Rectal smooth muscle tissue (tissue), 1 donor: ENCODE results near the gene TACC3.

ENCODE experiments used
- H3K27ac ChIP-seq: one replicate; pipeline ENCODE4 v1.7.0; 2013; ENCODE audit warnings: low read depth, low read length, inconsistent platforms
- H3K27me3 ChIP-seq: one replicate; pipeline ENCODE4 v1.7.0; 2013; ENCODE audit warnings: low read length; ENCODE audit not compliant: control insufficient read depth, insufficient read depth
- H3K36me3 ChIP-seq: one replicate; pipeline ENCODE4 v1.7.0; 2013; ENCODE audit warnings: low read length; ENCODE audit not compliant: control insufficient read depth, insufficient read depth
- H3K4me1 ChIP-seq: one replicate; pipeline ENCODE4 v1.7.0; 2013; ENCODE audit warnings: low read length; ENCODE audit not compliant: control insufficient read depth, insufficient read depth
- H3K4me3 ChIP-seq: one replicate; pipeline ENCODE4 v1.7.0; 2013; ENCODE audit warnings: low read length
- H3K9ac ChIP-seq: one replicate; pipeline ENCODE4 v1.7.0; 2013; ENCODE audit warnings: low read length

TACC3 gene

DNA sequence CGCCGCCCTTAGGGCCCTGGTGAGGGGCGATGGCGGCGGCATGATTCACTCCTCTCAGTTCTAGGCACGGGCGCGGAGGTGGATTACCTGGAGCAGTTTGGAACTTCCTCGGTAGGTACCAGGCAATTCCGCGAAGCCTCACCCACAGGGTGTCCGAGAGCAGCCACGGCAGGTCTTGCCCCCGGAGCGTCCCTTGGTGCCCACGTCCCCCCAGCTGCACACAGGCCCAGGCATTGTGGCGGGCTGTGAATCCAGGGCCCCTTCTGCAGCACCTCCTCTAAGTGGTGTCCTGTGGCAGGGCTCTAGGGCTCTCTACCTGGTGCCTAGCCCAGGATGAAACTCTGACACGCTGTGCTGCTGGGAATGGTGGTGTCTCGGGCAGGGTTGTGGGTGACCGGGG is 13.9 kb downstream of the TACC3 start:
- no peak overlapping the region for H3K27ac ChIP-seq
- no peaks in the 10 kb centered on the region for H3K27me3 ChIP-seq
- no peak overlapping the region for H3K9ac ChIP-seq
- H3K4me1 ChIP-seq: no peaks in the 10 kb centered on the region
- no peak overlapping the region for H3K4me3 ChIP-seq
- peaks cover 21% of the 10 kb centered on the region for H3K36me3 ChIP-seq

DNA sequence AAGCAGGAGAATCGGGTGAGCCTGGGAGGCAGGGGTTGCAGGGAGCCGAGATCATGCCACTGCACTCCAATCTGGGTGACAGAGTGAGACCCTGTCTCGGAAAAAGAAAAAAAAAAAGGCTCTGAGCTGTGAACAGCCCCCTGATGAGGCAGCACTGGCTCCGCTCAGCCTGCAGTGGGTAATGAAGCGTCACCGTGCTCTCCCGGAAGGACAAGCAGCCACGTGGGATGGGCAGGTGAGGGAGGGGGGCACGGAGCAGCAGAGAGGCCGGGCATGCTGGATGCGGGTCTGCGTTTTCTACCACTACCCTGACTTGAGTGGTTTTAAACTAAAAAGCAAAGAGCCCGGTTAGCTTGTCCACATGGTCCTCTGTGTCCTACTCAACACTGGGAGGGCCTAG is 15.5 kb downstream of the TACC3 start:
- Histone ChIP-seq H3K27ac (no peak overlapping the region), H3K9ac (no peak overlapping the region), H3K4me1 (no peaks in the 10 kb centered on the region), H3K36me3 (peaks cover 27% of the 10 kb centered on the region), H3K27me3 (no peaks in the 10 kb centered on the region), H3K4me3 (no peak overlapping the region)

DNA sequence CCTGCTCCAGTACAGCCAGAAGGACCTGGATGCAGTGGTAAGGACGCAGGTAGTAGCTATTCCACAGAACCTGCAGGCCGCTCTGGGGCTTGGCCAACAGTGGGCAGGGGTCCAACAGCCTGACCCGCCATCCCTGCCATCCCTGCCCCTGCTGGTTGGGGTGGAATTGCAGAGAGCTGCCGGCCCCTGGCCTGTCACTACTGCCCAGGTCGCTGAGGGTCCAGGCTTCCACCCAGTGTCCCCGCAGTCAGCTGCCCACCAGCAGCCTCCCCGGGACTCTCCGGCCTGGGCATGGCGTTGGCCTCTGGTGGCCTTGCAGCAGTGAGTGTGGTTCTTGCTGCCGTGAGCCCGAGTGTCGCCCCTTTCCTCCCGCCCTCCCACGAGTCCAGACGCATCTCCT is 16.3 kb downstream of the TACC3 start:
- Histone ChIP-seq H3K36me3 (peaks cover 24% of the 10 kb centered on the region), H3K27me3 (no peaks in the 10 kb centered on the region), H3K9ac (no peak overlapping the region), H3K4me1 (no peaks in the 10 kb centered on the region), H3K27ac (no peak overlapping the region), H3K4me3 (no peak overlapping the region)

DNA sequence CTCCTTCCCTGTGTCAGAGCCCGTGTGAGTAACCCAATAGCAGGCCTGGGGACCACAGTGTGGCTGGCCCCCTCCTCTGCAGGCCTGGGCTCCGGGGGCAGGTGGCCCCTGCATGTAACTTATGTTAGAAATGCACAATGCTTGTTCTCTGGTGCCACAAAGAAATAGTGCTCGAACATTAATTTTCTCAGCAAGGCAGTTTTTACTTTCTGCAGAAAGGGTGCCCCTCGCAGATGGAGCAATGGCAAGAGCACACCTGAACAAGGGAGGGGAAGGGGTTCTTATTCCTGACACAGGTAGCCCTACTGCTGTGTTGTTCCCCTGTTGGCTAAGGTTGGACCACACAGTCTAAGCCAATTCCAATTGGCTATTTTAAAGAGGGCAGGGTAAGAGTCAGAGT is 17.1 kb downstream of the TACC3 start:
- Histone ChIP-seq H3K4me1 (no peaks in the 10 kb centered on the region), H3K27me3 (no peaks in the 10 kb centered on the region), H3K4me3 (no peak overlapping the region), H3K9ac (no peak overlapping the region), H3K36me3 (peaks cover 24% of the 10 kb centered on the region), H3K27ac (no peak overlapping the region)

DNA sequence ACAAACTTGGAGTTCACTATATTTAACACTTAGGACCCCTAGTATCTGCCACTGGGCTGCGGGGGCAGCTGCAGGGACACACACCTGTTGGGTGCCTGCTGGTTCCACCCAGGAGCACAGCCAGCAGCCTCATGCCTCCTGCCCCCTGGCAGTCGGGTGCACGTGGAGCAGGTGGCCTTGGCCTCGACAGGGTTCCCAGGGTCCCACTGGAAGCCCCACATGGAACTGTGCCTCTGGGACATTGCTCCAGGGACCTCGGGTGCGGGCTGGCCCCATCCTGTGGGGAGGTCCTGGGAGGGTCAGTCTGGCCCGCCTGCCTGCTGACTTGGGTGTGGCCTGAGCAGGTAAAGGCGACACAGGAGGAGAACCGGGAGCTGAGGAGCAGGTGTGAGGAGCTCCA is 18.0 kb downstream of the TACC3 start:
- H3K36me3 ChIP-seq: peaks cover 24% of the 10 kb centered on the region
- H3K27ac ChIP-seq: no peak overlapping the region

DNA sequence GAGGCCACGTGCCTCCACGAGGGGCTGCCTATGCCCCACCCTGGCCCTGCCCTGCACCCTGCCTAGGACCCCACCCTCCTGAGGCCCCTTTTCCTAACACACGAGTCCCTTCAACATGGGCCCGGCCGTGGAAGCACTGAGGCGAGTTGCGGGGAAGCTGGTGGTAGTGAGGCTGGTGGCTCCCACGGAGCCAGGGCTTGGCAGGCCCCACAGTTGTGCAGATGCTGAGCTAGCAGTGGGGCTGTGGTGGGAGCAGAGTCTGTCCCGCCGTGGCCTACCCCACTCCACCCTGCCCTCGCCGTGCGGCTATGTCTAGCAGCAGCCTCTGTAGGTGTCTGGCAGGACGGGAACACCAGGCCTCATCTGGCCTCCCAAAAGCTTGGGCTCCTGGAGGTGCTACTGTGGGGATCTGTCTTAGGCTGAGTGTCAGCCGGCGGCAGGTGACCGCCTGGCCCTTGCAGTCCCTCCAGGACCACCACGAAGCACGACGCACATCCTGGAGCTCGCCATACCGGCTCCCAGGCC is 18.8 kb downstream of the TACC3 start:
- Histone ChIP-seq H3K36me3 (peaks cover 24% of the 10 kb centered on the region), H3K9ac (no peak overlapping the region)

More for the DNA sequence above, 18.0 kb downstream of the TACC3 start:
- Histone ChIP-seq H3K27me3 (no peaks in the 10 kb centered on the region), H3K4me3 (no peak overlapping the region), H3K9ac (no peak overlapping the region), H3K4me1 (no peaks in the 10 kb centered on the region)

DNA sequence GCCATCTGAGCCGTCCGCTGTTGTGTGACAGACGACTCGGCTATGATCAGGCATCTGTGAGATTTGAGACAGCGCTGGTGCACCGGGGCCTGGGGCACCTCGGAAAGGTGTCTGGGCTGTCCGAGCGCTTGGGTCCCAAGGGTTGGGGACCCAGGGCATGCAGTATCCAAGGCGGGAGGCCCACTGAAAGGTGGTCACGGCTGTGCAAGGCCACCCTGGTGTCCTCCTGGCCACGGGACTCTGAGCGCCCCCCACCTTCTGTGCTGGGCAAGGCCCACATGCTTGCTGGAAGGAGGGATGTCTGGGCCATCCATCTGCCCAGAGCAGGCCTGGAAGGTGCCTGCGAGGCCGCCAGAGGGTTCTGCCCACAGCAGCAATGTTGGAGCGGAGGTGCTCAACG is 19.9 kb downstream of the TACC3 start:
- Histone ChIP-seq H3K27me3 (no peaks in the 10 kb centered on the region), H3K4me1 (no peaks in the 10 kb centered on the region), H3K36me3 (peaks cover 20% of the 10 kb centered on the region), H3K27ac (no peak overlapping the region), H3K9ac (no peak overlapping the region), H3K4me3 (no peak overlapping the region)

More for the DNA sequence above, 18.8 kb downstream of the TACC3 start:
- Histone ChIP-seq H3K27me3 (no peaks in the 10 kb centered on the region), H3K27ac (no peak overlapping the region), H3K4me3 (no peak overlapping the region), H3K4me1 (no peaks in the 10 kb centered on the region)

DNA sequence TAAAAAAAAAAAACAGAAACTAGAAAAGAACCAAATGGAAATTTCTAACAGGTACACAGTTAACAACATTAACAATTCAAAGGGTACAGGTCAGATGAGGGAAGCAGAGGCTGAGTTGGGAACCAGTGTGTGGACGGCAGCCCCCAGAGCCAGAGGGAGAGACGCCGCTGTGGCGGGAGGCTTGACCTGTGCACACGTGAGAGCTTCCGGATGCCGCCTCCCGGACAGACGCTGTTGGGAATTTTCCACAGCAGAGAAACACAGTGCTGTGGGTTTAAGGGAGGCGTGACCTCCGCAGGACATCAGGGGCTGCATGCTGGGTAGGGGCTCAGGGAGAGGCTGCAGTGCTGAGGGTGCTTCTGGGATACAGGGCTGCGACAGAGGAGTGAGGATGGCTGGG is 22.2 kb downstream of the TACC3 start:
- Histone ChIP-seq H3K27ac (no peak overlapping the region), H3K9ac (no peak overlapping the region), H3K27me3 (no peaks in the 10 kb centered on the region), H3K4me3 (no peak overlapping the region), H3K36me3 (peaks cover 7% of the 10 kb centered on the region), H3K4me1 (no peaks in the 10 kb centered on the region)

DNA sequence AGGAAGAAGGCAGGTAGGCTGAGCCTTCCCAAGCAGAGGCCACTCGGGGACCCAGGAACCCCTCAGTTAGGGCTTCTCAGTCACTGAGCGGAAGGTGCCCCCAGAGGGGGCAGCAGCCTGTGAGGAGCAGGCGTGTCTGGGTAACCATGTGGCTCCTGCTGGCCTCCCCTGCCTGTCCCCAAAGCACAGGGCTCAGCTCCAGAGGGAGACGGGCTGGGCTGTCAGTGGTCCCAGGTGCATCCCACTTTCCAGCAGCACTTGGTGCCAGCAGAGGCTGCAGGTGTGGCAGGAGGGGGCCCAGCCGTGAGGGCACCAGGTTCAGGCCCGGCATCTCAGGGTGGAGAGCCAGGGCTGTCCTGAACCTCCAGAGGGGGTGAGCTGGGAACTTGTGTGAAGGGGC is 22.7 kb downstream of the TACC3 start:
- H3K27ac ChIP-seq: no peak overlapping the region
- no peaks in the 10 kb centered on the region for H3K27me3 ChIP-seq
- H3K36me3 ChIP-seq: peaks cover 6% of the 10 kb centered on the region
- H3K4me3 ChIP-seq: no peak overlapping the region
- no peak overlapping the region for H3K9ac ChIP-seq
- H3K4me1 ChIP-seq: no peaks in the 10 kb centered on the region

DNA sequence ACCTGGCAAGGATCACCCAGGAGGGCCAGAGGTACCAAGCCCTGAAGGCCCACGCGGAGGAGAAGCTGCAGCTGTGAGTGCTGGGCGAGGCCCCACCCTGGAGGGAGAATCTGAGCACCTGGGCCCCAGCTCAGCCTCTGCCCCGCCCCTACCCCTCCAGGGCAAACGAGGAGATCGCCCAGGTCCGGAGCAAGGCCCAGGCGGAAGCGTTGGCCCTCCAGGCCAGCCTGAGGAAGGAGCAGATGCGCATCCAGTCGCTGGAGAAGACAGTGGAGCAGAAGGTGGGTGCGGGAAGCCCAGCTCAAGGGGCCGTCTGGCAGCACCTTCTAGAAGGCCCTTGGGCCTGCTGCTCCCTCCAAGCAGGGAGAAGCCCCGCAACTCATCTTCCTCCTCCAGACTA is 23.2 kb downstream of the TACC3 start:
- Histone ChIP-seq H3K27me3 (no peaks in the 10 kb centered on the region), H3K4me3 (no peak overlapping the region), H3K9ac (no peak overlapping the region), H3K36me3 (peaks cover 6% of the 10 kb centered on the region), H3K4me1 (no peaks in the 10 kb centered on the region), H3K27ac (no peak overlapping the region)

DNA sequence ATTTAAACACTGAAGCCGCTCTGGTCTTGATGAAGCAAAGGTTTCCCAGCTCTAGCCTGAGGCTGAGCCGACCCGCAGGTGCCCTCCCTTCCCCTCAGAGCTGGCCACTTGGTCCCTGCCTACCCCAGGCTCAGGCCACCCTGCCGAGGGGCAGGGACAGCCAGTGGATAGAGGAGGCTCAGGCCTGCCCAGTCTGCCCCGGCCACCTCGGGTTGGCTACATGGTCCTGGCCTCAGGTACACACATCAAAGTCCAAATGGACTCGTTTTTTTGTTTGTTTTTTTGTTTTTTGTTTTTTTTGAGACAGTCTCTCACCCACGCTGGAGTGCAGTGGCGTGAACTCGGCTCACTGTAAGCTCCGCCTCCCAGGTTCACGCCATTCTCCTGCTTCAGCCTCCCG is 23.8 kb downstream of the TACC3 start:
- Histone ChIP-seq H3K27me3 (no peaks in the 10 kb centered on the region), H3K4me1 (no peaks in the 10 kb centered on the region), H3K9ac (no peak overlapping the region), H3K36me3 (peaks cover 6% of the 10 kb centered on the region), H3K4me3 (no peak overlapping the region), H3K27ac (no peak overlapping the region)

DNA sequence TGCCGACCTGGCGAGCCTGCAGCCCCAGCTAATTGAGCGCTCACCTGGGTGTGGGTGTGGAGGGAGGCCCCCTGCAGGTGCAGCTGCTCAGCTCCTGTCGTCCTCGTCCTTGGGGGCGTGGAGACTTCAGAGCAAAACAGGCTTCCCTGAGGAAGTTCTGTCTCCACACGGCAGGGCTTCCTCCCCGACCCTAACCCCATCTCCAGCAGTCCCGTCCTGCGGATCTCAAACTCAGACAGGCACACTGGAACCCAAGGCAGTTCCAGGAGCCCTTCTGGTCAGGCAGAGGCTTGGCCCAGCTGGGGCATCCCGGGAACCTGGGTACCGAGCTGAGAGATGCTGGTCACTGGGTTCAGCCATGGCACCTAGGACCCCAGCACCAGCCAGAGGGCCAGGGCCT is 24.4 kb downstream of the TACC3 start:
- Histone ChIP-seq H3K4me3 (no peak overlapping the region), H3K9ac (no peak overlapping the region), H3K4me1 (no peaks in the 10 kb centered on the region), H3K27me3 (no peaks in the 10 kb centered on the region), H3K27ac (no peak overlapping the region), H3K36me3 (peaks cover 4% of the 10 kb centered on the region)

DNA sequence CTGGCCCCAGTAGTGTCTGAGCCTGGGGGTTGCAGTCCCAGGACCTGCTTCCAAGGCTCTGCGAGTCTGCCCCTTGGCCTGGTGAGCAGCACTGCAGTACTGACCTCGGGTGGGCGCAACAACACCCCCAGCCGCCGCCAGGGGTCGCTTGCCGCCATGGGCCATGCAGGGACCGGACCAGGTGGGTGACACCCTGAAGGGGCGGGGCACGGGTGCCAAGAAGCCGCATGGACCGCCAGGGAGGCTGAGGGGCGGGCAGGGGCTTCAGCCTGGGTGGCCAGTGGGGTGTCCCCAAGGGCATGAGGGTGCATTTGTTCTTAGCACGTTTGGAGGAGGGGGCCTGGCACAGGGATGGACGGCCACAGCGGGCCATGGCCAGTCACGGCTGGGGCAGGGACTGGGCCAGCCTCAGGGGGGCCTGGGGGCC is 25.0 kb downstream of the TACC3 start:
- no peak overlapping the region for H3K4me3 ChIP-seq

More for the DNA sequence above, 25.0 kb downstream of the TACC3 start:
- H3K36me3 ChIP-seq: no peaks in the 10 kb centered on the region
- H3K27ac ChIP-seq: no peak overlapping the region
- no peak overlapping the region for H3K9ac ChIP-seq
- no peaks in the 10 kb centered on the region for H3K4me1 ChIP-seq
- H3K27me3 ChIP-seq: no peaks in the 10 kb centered on the region
